Measurements from ENCODE around the gene DNAH8. TPM values are rescaled to one million over a fixed set of nuclear protein-coding genes. Genes with fewer than 3 reads are reported as not detected.

Gene DNAH8
- total and polyA plus RNA-seq, 4 experiments from 2014 or later = 0.04 to 0.17 (median 0.09) TPM; not detected in 1

DNA sequence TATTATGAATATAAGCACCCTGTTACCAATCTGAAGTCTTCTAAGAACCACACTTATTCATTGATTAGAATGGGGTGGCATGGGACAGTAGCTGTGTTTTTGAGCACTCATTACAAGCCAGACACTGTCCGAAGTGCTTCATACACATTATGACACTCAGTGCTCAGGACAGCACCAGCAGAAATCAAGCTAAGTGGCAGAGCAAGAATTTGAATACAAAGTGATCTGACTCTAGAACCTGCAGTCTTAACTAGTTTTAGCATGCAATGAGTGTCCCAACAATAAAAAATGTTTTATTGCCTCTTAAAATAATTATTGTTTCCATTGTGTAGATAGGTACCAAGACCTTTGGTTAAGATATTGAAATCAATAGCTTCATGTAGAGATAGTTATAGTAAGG lies 294.4 kb downstream of the DNAH8 start:
- ChIA-PET CTCF (ENCODE audit: partially characterized antibody) (no interaction called here), POLR2A (ENCODE audit: partially characterized antibody) (no interaction called here)
- Mint-ChIP-seq H3K27me3 (peaks cover 31% of the 10 kb centered on the region in 2 donors), H3K27ac (no peak overlapping the region), H3K4me1 (no peaks in the 10 kb centered on the region), H3K9me3 (peaks cover 0 to 2% (median 0%) of the 10 kb centered on the region in 8 donors), H3K36me3 (no peaks in the 10 kb centered on the region), H3K4me3 (no peak overlapping the region)
- no peaks in the 10 kb centered on the region for H3K36me3 ChIP-seq (ENCODE audit: insufficient read depth, low read length)
- intact Hi-C loops (cut with micrococcal nuclease) = no loop called here
- H3K4me1 ChIP-seq (ENCODE audit: insufficient read depth, low read length) = no peaks in the 10 kb centered on the region
- DNase-seq = no peak
- H3K27me3 ChIP-seq (ENCODE audit: insufficient read depth, low read length) = no peaks in the 10 kb centered on the region
- no peak overlapping the region for H3K27ac ChIP-seq (ENCODE audit: low read depth, low read length)
- no peak overlapping the region for H3K4me3 ChIP-seq (ENCODE audit: low read length in 2 of 2)
- no peaks in the 10 kb centered on the region for H3K9me3 ChIP-seq (ENCODE audit: control insufficient read depth in 1 of 2, low read length in 2 of 2)

DNA sequence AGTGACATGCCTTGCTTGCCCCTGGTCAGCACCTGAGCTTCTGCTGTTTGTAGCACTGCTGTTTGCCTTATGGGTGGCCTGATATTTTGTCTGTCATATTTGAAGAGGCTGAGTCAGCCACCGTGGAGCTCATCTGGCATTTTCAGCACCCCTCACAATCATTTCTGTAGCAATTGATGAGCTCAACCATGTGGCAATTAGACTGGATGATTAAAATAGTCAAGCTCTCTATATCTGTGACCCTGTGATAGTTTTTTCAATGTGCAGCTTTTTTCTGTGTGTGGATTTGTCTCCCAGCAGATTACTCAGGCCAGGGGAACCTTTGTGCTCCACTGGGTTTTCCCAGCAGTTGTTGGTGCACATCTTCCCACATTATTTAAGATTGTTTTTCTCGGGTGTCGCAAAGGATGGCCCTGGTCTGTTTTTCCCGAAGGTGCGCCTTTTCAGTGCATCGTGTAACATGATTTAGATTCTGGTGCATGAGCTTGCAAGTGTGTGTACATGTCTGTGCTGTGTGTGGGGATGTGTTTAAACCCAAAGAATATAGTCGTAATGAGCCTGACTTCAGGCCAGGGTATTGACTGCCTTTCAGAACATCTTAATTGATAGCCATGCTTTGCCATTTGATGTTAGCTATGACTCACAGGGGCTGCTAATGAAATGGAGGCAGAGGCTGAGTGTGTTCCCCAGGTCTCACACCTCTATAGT lies 301.9 kb downstream of the DNAH8 start:
- H3K27me3 Mint-ChIP-seq = peaks cover 17% of the 10 kb centered on the region in 2 donors
- no peaks in the 10 kb centered on the region for H3K36me3 Mint-ChIP-seq
- no peak overlapping the region for H3K27ac ChIP-seq (ENCODE audit: low read depth, low read length)
- H3K4me3 Mint-ChIP-seq = no peak overlapping the region
- no peaks in the 10 kb centered on the region for H3K36me3 ChIP-seq (ENCODE audit: insufficient read depth, low read length)
- H3K27me3 ChIP-seq (ENCODE audit: insufficient read depth, low read length) = no peaks in the 10 kb centered on the region
- ChIA-PET POLR2A (ENCODE audit: partially characterized antibody) (no interaction called here), CTCF (ENCODE audit: partially characterized antibody) (interaction anchor here (0.9 to 1.0 kb wide), 2 partner anchors 12 to 144 kb away, joined by 3 read pairs; no protein-coding TSS in a partner anchor)
- intact Hi-C loops (cut with micrococcal nuclease) = no loop called here
- no peaks in the 10 kb centered on the region for H3K9me3 ChIP-seq (ENCODE audit: control insufficient read depth in 1 of 2, low read length in 2 of 2)
- no peaks in the 10 kb centered on the region for H3K4me1 Mint-ChIP-seq
- DNase-seq = no peak
- H3K4me3 ChIP-seq (ENCODE audit: low read length in 2 of 2) = no peak overlapping the region
- H3K9me3 Mint-ChIP-seq = peaks cover 0 to 5% (median 0%) of the 10 kb centered on the region in 8 donors
- H3K27ac Mint-ChIP-seq = no peak overlapping the region
- no peaks in the 10 kb centered on the region for H3K4me1 ChIP-seq (ENCODE audit: insufficient read depth, low read length)

DNA sequence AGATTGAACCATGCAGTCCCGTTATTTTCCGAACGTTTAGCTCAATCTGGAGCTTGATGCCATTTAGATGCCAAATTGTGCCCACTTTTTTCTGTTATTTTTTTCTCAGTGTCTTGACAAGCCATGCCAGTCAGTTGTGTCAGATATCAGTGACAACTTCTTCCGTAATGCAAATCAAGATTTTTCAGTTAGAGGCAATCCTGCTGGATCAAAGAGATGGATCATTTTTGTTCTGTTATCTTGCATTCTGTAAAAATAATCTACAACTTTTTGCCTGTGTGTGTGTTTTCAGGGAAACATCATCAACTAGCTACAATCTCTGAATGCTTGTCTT lies 302.4 kb downstream of the DNAH8 start:
- Histone ChIP-seq H3K36me3 (ENCODE audit: insufficient read depth, low read length) (no peaks in the 10 kb centered on the region), H3K4me1 (ENCODE audit: insufficient read depth, low read length) (no peaks in the 10 kb centered on the region), H3K27me3 (ENCODE audit: insufficient read depth, low read length) (no peaks in the 10 kb centered on the region), H3K4me3 (ENCODE audit: low read length in 2 of 2) (no peak overlapping the region), H3K27ac (ENCODE audit: low read depth, low read length) (no peak overlapping the region), H3K9me3 (ENCODE audit: control insufficient read depth in 1 of 2, low read length in 2 of 2) (no peaks in the 10 kb centered on the region)
- Mint-ChIP-seq H3K27ac (no peak overlapping the region), H3K4me1 (no peaks in the 10 kb centered on the region), H3K27me3 (peaks cover 12 to 15% of the 10 kb centered on the region in 2 donors), H3K4me3 (no peak overlapping the region), H3K36me3 (no peaks in the 10 kb centered on the region), H3K9me3 (peaks cover 0 to 5% (median 0%) of the 10 kb centered on the region in 8 donors)
- no peak for DNase-seq
- ChIA-PET CTCF (ENCODE audit: partially characterized antibody) (interaction anchor here (0.9 to 1.0 kb wide), 2 partner anchors 11 to 144 kb away, joined by 3 read pairs; no protein-coding TSS in a partner anchor), POLR2A (ENCODE audit: partially characterized antibody) (no interaction called here)
- intact Hi-C loops (cut with micrococcal nuclease) = no loop called here

DNA sequence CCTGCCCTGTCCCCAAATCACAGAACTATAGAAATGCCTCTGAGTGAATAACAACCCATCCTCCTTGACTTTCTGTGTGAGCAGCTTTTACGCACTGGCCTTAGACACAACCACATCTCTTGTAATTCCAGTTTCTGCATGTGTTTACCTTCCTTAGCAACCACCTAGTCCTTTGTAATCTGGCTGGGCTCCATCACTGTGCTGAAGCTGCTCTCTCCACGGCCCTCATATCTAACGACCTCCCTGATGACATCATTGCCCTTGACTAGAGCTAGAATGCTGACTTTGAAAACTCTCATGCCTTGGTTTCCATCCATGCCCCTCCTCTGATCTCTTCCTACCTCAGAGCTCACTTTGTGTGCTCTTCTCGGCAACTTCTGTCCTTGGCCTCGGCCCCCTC lies 303.0 kb downstream of the DNAH8 start:
- CTCF ChIA-PET (ENCODE audit: partially characterized antibody) = interaction anchor here (1.0 kb wide), 1 partner anchor 10 kb away, joined by 3 read pairs; no protein-coding TSS in a partner anchor
- POLR2A ChIA-PET (ENCODE audit: partially characterized antibody) = no interaction called here
- Histone ChIP-seq H3K27me3 (ENCODE audit: insufficient read depth, low read length) (no peaks in the 10 kb centered on the region), H3K9me3 (ENCODE audit: control insufficient read depth in 1 of 2, low read length in 2 of 2) (no peaks in the 10 kb centered on the region), H3K27ac (ENCODE audit: low read depth, low read length) (no peak overlapping the region), H3K36me3 (ENCODE audit: insufficient read depth, low read length) (no peaks in the 10 kb centered on the region), H3K4me3 (ENCODE audit: low read length in 2 of 2) (no peak overlapping the region), H3K4me1 (ENCODE audit: insufficient read depth, low read length) (no peaks in the 10 kb centered on the region)
- no peaks in the 10 kb centered on the region for H3K36me3 Mint-ChIP-seq
- H3K27ac Mint-ChIP-seq = no peak overlapping the region
- intact Hi-C loops (cut with micrococcal nuclease) = no loop called here
- peaks cover 0 to 5% (median 0%) of the 10 kb centered on the region in 8 donors for H3K9me3 Mint-ChIP-seq
- no peak overlapping the region for H3K4me3 Mint-ChIP-seq
- H3K27me3 Mint-ChIP-seq = peaks cover 12 to 15% of the 10 kb centered on the region in 2 donors
- no peaks in the 10 kb centered on the region for H3K4me1 Mint-ChIP-seq
- no peak for DNase-seq

DNA sequence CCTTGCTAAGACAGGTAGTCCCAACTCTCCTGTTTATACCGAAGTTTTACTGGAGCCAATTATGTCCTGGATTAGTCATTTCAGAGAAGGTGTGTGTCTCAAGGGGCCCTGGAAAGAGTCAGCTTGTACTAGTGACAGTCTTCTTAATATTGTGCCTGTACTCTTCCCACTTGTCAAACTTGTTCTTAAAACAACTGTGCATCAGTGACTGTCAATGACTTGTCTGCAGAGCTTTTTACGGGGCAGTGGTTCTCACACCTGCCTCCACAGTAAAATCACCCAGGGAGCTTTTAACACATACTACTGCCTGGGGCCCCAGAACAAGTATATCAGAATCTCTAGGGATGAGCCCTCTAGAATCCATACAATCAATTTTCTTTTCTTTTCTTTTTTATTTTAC lies 305.0 kb downstream of the DNAH8 start:
- Histone ChIP-seq H3K27me3 (ENCODE audit: insufficient read depth, low read length) (no peaks in the 10 kb centered on the region), H3K4me3 (ENCODE audit: low read length in 2 of 2) (no peak overlapping the region), H3K4me1 (ENCODE audit: insufficient read depth, low read length) (no peaks in the 10 kb centered on the region), H3K36me3 (ENCODE audit: insufficient read depth, low read length) (no peaks in the 10 kb centered on the region), H3K27ac (ENCODE audit: low read depth, low read length) (no peak overlapping the region), H3K9me3 (ENCODE audit: control insufficient read depth in 1 of 2, low read length in 2 of 2) (no peaks in the 10 kb centered on the region)
- peaks cover 0 to 5% (median 0%) of the 10 kb centered on the region in 8 donors for H3K9me3 Mint-ChIP-seq
- CTCF ChIA-PET (ENCODE audit: partially characterized antibody) = no interaction called here
- no peak overlapping the region for H3K4me3 Mint-ChIP-seq
- intact Hi-C loops (cut with micrococcal nuclease) = no loop called here
- H3K4me1 Mint-ChIP-seq = no peaks in the 10 kb centered on the region
- no peaks in the 10 kb centered on the region for H3K36me3 Mint-ChIP-seq
- no peak for DNase-seq
- H3K27me3 Mint-ChIP-seq = peaks cover 4% of the 10 kb centered on the region in 2 donors
- H3K27ac Mint-ChIP-seq = no peak overlapping the region
- POLR2A ChIA-PET (ENCODE audit: partially characterized antibody) = no interaction called here

DNA sequence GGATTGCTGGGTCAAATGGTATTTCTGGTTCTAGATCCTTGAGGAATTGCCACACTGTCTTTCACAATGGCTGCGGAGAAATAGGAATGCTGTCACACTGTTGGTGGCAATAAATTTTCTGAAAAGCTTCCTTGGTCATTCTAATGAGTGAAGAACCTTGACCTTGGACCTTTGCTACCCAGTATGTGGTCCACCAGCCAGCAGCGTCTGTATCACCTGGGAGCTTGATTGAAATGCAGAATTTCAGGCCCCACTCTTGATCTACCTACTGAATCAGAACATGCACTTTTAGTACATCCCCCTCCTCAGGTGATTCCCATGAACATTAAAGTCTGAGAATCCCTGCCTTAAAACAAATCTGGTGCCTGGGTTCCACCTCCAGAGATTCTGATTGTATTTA lies 305.9 kb downstream of the DNAH8 start:
- H3K4me1 ChIP-seq (ENCODE audit: insufficient read depth, low read length) = no peaks in the 10 kb centered on the region
- H3K27me3 ChIP-seq (ENCODE audit: insufficient read depth, low read length) = no peaks in the 10 kb centered on the region
- no peak overlapping the region for H3K4me3 ChIP-seq (ENCODE audit: low read length in 2 of 2)
- intact Hi-C loops (cut with micrococcal nuclease) = no loop called here
- no peak for DNase-seq
- Mint-ChIP-seq H3K4me1 (no peaks in the 10 kb centered on the region), H3K4me3 (no peak overlapping the region), H3K36me3 (no peaks in the 10 kb centered on the region), H3K27ac (no peak overlapping the region), H3K27me3 (peaks cover 1 to 2% of the 10 kb centered on the region in 2 donors), H3K9me3 (no peaks in the 10 kb centered on the region)
- H3K27ac ChIP-seq (ENCODE audit: low read depth, low read length) = no peak overlapping the region
- POLR2A ChIA-PET (ENCODE audit: partially characterized antibody) = no interaction called here
- no peaks in the 10 kb centered on the region for H3K9me3 ChIP-seq (ENCODE audit: control insufficient read depth in 1 of 2, low read length in 2 of 2)
- H3K36me3 ChIP-seq (ENCODE audit: insufficient read depth, low read length) = no peaks in the 10 kb centered on the region
- CTCF ChIA-PET (ENCODE audit: partially characterized antibody) = interaction anchor here (1.8 kb wide), 1 partner anchor 10 kb away, joined by 5 read pairs; no protein-coding TSS in a partner anchor

DNA sequence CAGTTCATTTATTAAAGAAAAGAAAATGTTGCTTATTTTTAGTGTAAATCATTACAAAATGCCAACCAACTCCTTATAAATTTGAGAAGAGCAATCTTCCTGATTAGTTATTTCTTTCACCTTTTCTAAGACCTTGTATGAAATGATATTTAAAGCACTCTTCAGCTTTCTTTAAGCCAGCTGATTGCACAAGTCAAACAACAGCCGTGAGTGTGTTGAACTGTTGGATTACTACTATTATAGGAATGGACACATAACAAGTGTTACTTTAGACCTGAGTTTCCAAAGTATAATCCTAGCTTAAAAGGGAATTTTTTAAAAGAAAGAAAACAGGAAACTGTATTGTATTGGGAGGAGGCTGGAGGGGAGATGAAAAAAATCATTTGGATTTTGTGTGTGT lies 306.7 kb downstream of the DNAH8 start:
- peaks cover 1 to 2% of the 10 kb centered on the region in 2 donors for H3K27me3 Mint-ChIP-seq
- H3K27ac ChIP-seq (ENCODE audit: low read depth, low read length) = no peak overlapping the region
- intact Hi-C loops (cut with micrococcal nuclease) = no loop called here
- H3K36me3 ChIP-seq (ENCODE audit: insufficient read depth, low read length) = no peaks in the 10 kb centered on the region
- no peak overlapping the region for H3K4me3 ChIP-seq (ENCODE audit: low read length in 2 of 2)
- DNase-seq = no peak
- CTCF ChIA-PET (ENCODE audit: partially characterized antibody) = interaction anchor here (1.8 kb wide), 1 partner anchor 9 kb away, joined by 5 read pairs; no protein-coding TSS in a partner anchor
- no peaks in the 10 kb centered on the region for H3K9me3 Mint-ChIP-seq
- H3K4me1 ChIP-seq (ENCODE audit: insufficient read depth, low read length) = no peaks in the 10 kb centered on the region
- H3K4me3 Mint-ChIP-seq = no peak overlapping the region
- no peaks in the 10 kb centered on the region for H3K4me1 Mint-ChIP-seq
- no peaks in the 10 kb centered on the region for H3K36me3 Mint-ChIP-seq
- H3K9me3 ChIP-seq (ENCODE audit: control insufficient read depth in 1 of 2, low read length in 2 of 2) = no peaks in the 10 kb centered on the region
- H3K27me3 ChIP-seq (ENCODE audit: insufficient read depth, low read length) = no peaks in the 10 kb centered on the region
- POLR2A ChIA-PET (ENCODE audit: partially characterized antibody) = no interaction called here
- H3K27ac Mint-ChIP-seq = no peak overlapping the region

Measured in CD4-positive, alpha-beta memory T cell (primary cell).